Ascending aorta (tissue), 2 donors: ENCODE results near the gene MAEA. TPM values are rescaled to one million over a fixed set of nuclear protein-coding genes. Genes with fewer than 3 reads are reported as not detected.
A peak's percentile ranks its signal among the peaks of the same experiment; 100 is the strongest.

ENCODE experiments used
- DNase-seq, 2 donors: peaks; one replicate each; pipeline ENCODE4 v3.0.0-alpha.2; 2019; ENCODE audit warnings: low spot score in 2 of 2
- H3K27ac ChIP-seq, 2 donors: fragments of 200-600 bp; sonication (generic); one replicate each; pipeline ENCODE4 v1.5.1; 2016 to 2017; ENCODE audit warnings: mild to moderate bottlenecking in 1 of 2
- H3K27me3 ChIP-seq: fragments of 200-600 bp; sonication (generic); one replicate; pipeline ENCODE4 v1.5.1; 2017
- H3K36me3 ChIP-seq, 2 donors: fragments of 200-600 bp; sonication (generic); one replicate each; pipeline ENCODE4 v1.5.1; 2016
- H3K4me1 ChIP-seq, 2 donors: fragments of 200-600 bp; sonication (generic); one replicate each; pipeline ENCODE4 v1.5.1; 2016 to 2017; ENCODE audit warnings: mild to moderate bottlenecking in 1 of 2
- H3K4me3 ChIP-seq, 2 donors: fragments of 200-600 bp; sonication (generic); one replicate each; pipeline ENCODE4 v1.5.1; 2016 to 2017; ENCODE audit warnings: mild to moderate bottlenecking in 1 of 2
- H3K9me3 ChIP-seq, 2 donors: fragments of 200-600 bp; sonication (generic); one replicate each; pipeline ENCODE4 v1.5.1; 2016
- intact Hi-C: fragments of 100-400 bp; cut with DNase I; formaldehyde crosslinking; loops from one replicate; pipeline ENCODE4 v1.15.1; 2023
- total RNA-seq: library from RNA; depleted of rRNA; stranded (reverse); fragments of >200 nt; gene quantifications from one replicate; pipeline ENCODE4 v1.1.0, GENCODE V29; 2016
- TF ChIP-seq, protein P1 (sequence below), 3 experiments: fragments of 200-600 bp in 2 of 3; fragments of 450-650 bp in 1 of 3; sonication (generic) in 2 of 3; IDR thresholded peaks; one replicate each; pipeline ENCODE4 v1.5.1; 2016 to 2019; ENCODE audit warnings: antibody characterized with exemption in 3 of 3, mild to moderate bottlenecking in 1 of 3, moderate library complexity in 1 of 3

Gene MAEA
- total RNA-seq, 1 donor from 2014 or later, result 56.3 TPM

DNA sequence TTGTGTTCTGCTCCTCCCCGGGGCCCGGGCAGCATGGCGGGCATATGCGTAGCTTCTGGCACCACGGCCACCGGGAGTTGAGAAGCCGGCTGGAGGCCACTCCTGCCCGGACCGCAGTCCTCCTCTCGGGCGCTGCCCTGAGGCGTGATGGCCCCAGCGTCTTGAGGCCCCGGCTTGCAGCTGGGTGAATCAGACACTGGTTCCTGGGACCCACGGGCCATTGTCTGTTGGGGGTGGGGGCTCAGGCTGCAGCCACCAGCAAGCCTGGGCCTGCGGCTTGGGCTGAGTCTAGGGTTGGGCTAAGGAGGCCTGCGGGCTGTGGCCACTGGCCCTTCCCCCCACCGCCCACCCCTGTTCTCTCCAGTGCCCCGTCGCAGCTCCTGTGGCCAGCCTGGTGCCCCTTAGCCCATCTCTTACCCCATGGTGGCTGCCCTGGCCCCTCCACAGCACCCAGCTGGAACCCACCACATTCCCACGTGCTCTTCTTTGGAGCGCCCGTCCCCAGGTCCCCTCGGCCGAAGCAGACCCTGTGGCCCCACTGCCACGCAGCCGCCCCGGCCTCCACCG lies 50.6 kb downstream of the MAEA start:
- no peak for DNase-seq
- H3K36me3 ChIP-seq, result peaks cover 50 to 59% of the 10 kb centered on the region in 2 donors
- TF ChIP-seq, protein P1, sequence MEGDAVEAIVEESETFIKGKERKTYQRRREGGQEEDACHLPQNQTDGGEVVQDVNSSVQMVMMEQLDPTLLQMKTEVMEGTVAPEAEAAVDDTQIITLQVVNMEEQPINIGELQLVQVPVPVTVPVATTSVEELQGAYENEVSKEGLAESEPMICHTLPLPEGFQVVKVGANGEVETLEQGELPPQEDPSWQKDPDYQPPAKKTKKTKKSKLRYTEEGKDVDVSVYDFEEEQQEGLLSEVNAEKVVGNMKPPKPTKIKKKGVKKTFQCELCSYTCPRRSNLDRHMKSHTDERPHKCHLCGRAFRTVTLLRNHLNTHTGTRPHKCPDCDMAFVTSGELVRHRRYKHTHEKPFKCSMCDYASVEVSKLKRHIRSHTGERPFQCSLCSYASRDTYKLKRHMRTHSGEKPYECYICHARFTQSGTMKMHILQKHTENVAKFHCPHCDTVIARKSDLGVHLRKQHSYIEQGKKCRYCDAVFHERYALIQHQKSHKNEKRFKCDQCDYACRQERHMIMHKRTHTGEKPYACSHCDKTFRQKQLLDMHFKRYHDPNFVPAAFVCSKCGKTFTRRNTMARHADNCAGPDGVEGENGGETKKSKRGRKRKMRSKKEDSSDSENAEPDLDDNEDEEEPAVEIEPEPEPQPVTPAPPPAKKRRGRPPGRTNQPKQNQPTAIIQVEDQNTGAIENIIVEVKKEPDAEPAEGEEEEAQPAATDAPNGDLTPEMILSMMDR (IDR thresholded peaks at IDR 0.05), result no peak
- H3K9me3 ChIP-seq, result no peaks in the 10 kb centered on the region
- no peaks in the 10 kb centered on the region for H3K4me1 ChIP-seq
- no peak overlapping the region for H3K27ac ChIP-seq
- no peaks in the 10 kb centered on the region for H3K27me3 ChIP-seq
- H3K4me3 ChIP-seq, result no peak overlapping the region
- intact Hi-C loops, result loop anchor here (10.0 kb wide), 2 partner anchors 295 to 1505 kb away; partner anchors contain the start of gene ADD1

GRCh38 chr4:1340861-1341260 lies 51.2 kb downstream of the MAEA start:
- intact Hi-C loops, result loop anchor here (10.0 kb wide), 2 partner anchors 296 to 1504 kb away; partner anchors contain the start of gene ADD1
- Histone ChIP-seq H3K9me3 (no peaks in the 10 kb centered on the region), H3K4me1 (peaks cover 0 to 4% of the 10 kb centered on the region in 2 donors), H3K27ac (no peak overlapping the region), H3K36me3 (peaks cover 50 to 59% of the 10 kb centered on the region in 2 donors), H3K4me3 (no peak overlapping the region), H3K27me3 (no peaks in the 10 kb centered on the region)
- TF ChIP-seq, protein P1 (IDR thresholded peaks at IDR 0.05), result no peak
- no peak for DNase-seq

- Histone ChIP-seq H3K36me3 (peaks cover 44 to 48% of the 10 kb centered on the region in 2 donors), H3K27me3 (no peaks in the 10 kb centered on the region), H3K4me3 (no peak overlapping the region), H3K9me3 (no peaks in the 10 kb centered on the region), H3K27ac (no peak overlapping the region), H3K4me1 (peaks cover 0 to 4% of the 10 kb centered on the region in 2 donors)
- intact Hi-C loops, result loop anchor here (10.0 kb wide), 2 partner anchors 297 to 1503 kb away; partner anchors contain the start of gene ADD1
- TF ChIP-seq, protein P1 (IDR thresholded peaks at IDR 0.05), result no peak
- DNase-seq, result no peak
Measured at GRCh38 chr4:1342003-1342402, 52.3 kb downstream of the MAEA start.

- no peak overlapping the region for H3K4me3 ChIP-seq
- no peak overlapping the region for H3K27ac ChIP-seq
- TF ChIP-seq, protein P1 (IDR thresholded peaks at IDR 0.05), result no peak
- intact Hi-C loops, result loop anchor here (5.0 to 10.0 kb wide), 6 partner anchors 300 to 1500 kb away; partner anchors contain the start of genes ADD1, GAK, NELFA and NSD2
- H3K36me3 ChIP-seq, result peaks cover 20 to 21% of the 10 kb centered on the region in 2 donors
- no peaks in the 10 kb centered on the region for H3K9me3 ChIP-seq
- no peak for DNase-seq
- H3K27me3 ChIP-seq, result no peaks in the 10 kb centered on the region
- H3K4me1 ChIP-seq, result peaks cover 9 to 16% of the 10 kb centered on the region in 2 donors
Measured at GRCh38 chr4:1344696-1345095, 55.0 kb downstream of the MAEA start.

DNA sequence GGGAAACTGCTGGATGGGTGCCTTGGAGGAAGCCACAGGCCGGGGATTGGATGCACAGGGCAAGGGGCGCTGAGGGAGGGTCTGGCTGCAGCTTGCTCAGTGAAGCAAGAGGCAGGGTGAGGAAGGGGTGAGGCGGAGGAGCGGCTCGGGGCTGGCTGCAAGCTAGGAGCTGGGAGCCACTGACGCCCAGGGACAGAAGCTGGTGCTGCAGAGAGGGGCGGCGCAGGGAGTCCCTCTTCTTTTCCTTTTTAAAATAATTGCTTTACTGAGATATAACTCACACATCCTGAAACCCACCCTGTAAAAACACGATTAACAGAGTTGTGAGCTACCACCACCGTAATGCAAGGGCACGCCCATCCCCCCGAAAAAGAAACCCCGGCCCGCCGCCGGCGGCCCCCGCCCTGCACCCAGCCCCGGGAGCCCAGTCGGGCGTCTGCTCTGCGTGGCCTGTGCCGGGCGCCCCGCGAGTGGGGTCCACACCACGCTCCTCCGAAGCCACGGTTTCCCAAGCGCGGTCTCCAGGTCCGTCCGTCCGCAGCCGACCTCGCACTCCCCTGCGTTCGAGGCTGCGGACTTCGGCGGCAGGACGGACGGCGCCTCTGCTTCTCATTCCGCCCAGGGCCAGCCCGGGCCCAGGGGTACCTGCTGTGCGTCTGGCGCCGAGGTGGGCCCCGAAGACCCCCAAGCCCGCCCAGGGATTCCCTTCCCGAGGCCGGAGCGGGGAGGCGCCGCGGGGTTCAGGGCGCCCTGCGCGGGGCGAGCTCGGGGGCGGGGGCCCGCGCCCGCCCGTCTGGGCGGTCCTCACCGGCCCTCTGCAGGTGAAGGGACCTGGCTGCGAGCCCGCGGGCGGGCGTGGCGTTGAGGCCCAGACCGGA lies 56.5 kb downstream of the MAEA start:
- Histone ChIP-seq H3K4me1 (peaks cover 9 to 16% of the 10 kb centered on the region in 2 donors), H3K4me3 (peak overlapping the region; percentile 90 to 92), H3K9me3 (no peaks in the 10 kb centered on the region), H3K27ac (peak overlapping the region; percentile 83 to 94), H3K36me3 (peaks cover 6 to 7% of the 10 kb centered on the region in 2 donors), H3K27me3 (no peaks in the 10 kb centered on the region)
- peak in 1 of 2 donors; percentile 75 for DNase-seq
- intact Hi-C loops, result loop anchor here (1.0 to 10.0 kb wide), 11 partner anchors 37 to 1499 kb away; partner anchors contain the start of genes ADD1, FAM53A, GAK and MAEA
- TF ChIP-seq, protein P1 (IDR thresholded peaks at IDR 0.05), result peak in 1 of 3 experiments; percentile 14
